Testis (tissue), 2 donors: ENCODE results near the gene PLBD1.

ENCODE experiments used
- CTCF ChIP-seq, 3 experiments: fragments of 450-650 bp in 2 of 3; fragments of 200-600 bp in 1 of 3; sonication (generic) in 1 of 3; IDR thresholded peaks; one replicate each; pipeline ENCODE4 v1.5.1; 2016 to 2019; ENCODE audit warnings: antibody characterized with exemption in 3 of 3, mild to moderate bottlenecking in 2 of 3, moderate library complexity in 1 of 3
- POLR2A ChIP-seq: fragments of 450-650 bp; IDR thresholded peaks from one replicate; pipeline ENCODE4 v1.6.1; 2017; ENCODE audit warnings: antibody characterized with exemption, mild to moderate bottlenecking, moderate library complexity

- no peak for TF ChIP-seq CTCF (IDR thresholded peaks at IDR 0.05)
- no peak for TF ChIP-seq POLR2A
Measured at GRCh38 chr12:14577344-14577743, 9.7 kb upstream of the PLBD1 start.
